Neural cell (in vitro differentiated cells): ENCODE data around the gene TIAM2.

Experiments used
- CTCF ChIP-seq: fragments of 450-650 bp; IDR thresholded peaks from 2 replicates; pipeline ENCODE4 v1.5.1; 2014; ENCODE audit warnings: antibody characterized with exemption, mild to moderate bottlenecking, moderate library complexity; ENCODE audit not compliant: poor library complexity, severe bottlenecking
- EP300 ChIP-seq: fragments of 450-650 bp; conservative IDR thresholded peaks from 2 replicates; pipeline ENCODE4 v1.6.1; 2014; ENCODE audit warnings: antibody characterized with exemption, mild to moderate bottlenecking, moderate library complexity; ENCODE audit not compliant: poor library complexity, severe bottlenecking
- EZH2 ChIP-seq: fragments of 200-600, 300-800 bp; shearing (Covaris generic), sonication (generic); IDR thresholded peaks from 2 replicates; pipeline ENCODE4 v1.6.1; 2014; ENCODE audit warnings: antibody characterized with exemption, low read length, borderline replicate concordance, mild to moderate bottlenecking; ENCODE audit not compliant: insufficient read depth, poor library complexity, severe bottlenecking

GRCh38 chr6:155147958-155148663, 153.0 kb downstream of the TIAM2 start:
- no peak for TF ChIP-seq EP300
- no peak for TF ChIP-seq CTCF
- TF ChIP-seq EZH2: no peak
